Fibroblast of the aortic adventitia (primary cell): ENCODE measurements around the gene EVA1B. TPM values are rescaled to one million over a fixed set of nuclear protein-coding genes. Genes with fewer than 3 reads are reported as not detected.

Experiments
- DNase-seq: peaks from one replicate; pipeline ENCODE4 v3.0.0-alpha.2; 2010; ENCODE audit warnings: low read depth
- H3K4me3 ChIP-seq: 2 replicates; pipeline ENCODE4 v1.5.1; 2011; ENCODE audit warnings: low read depth, mild to moderate bottlenecking, control low read depth, low read length, moderate library complexity
- CTCF ChIP-seq: IDR thresholded peaks from 2 replicates; pipeline ENCODE4 v1.5.1; 2011; ENCODE audit warnings: mild to moderate bottlenecking, low read length, control low read depth, inconsistent platforms; ENCODE audit not compliant: insufficient read depth
- total RNA-seq: library from RNA; depleted of rRNA; stranded (reverse); fragments of >200 nt; gene quantifications from 2 replicates; pipeline ENCODE4 v1.2.3, GENCODE V29; 2012; ENCODE audit warnings: low replicate concordance

Gene EVA1B
- total RNA-seq, 1 donor, result 167 TPM

- no peak for DNase-seq
- no peak overlapping the region for H3K4me3 ChIP-seq
- TF ChIP-seq CTCF, result no peak
These were observed 17.6 kb downstream of the EVA1B start for GRCh38 chr1:36305915-36306209.

GRCh38 chr1:36304970-36305914 lies 18.2 kb downstream of the EVA1B start:
- TF ChIP-seq CTCF, result no peak
- H3K4me3 ChIP-seq, result no peak overlapping the region
- DNase-seq, result no peak

- TF ChIP-seq CTCF, result no peak
- H3K4me3 ChIP-seq, result no peak overlapping the region
- no peak for DNase-seq
These were observed 18.9 kb downstream of the EVA1B start for GRCh38 chr1:36304521-36304920.

- no peak overlapping the region for H3K4me3 ChIP-seq
- no peak for DNase-seq
- no peak for TF ChIP-seq CTCF
These were observed 19.6 kb downstream of the EVA1B start for GRCh38 chr1:36303650-36304360.

- no peak for TF ChIP-seq CTCF
- no peak for DNase-seq
- H3K4me3 ChIP-seq, result no peak overlapping the region
These were observed 20.2 kb downstream of the EVA1B start for GRCh38 chr1:36303244-36303643.

GRCh38 chr1:36301220-36301619 lies 22.2 kb downstream of the EVA1B start:
- DNase-seq, result no peak
- TF ChIP-seq CTCF, result no peak
- H3K4me3 ChIP-seq, result no peak overlapping the region
